Mesenchymal stem cell (in vitro differentiated cells and primary cell): ENCODE results near the gene GYS2.

Experiments
- DNase-seq: peaks from one replicate; pipeline ENCODE4 v3.0.0-alpha.2; 2013
- H2AFZ ChIP-seq: one replicate; pipeline ENCODE4 v1.6.1; 2013; ENCODE audit warnings: low read depth, mild to moderate bottlenecking, control low read depth, inconsistent platforms, low read length, moderate library complexity
- H2AK5ac ChIP-seq: 2 replicates; pipeline ENCODE4 v1.6.1; 2013; ENCODE audit warnings: low read length, moderate library complexity, mild to moderate bottlenecking, inconsistent platforms; ENCODE audit not compliant: severe bottlenecking
- H2BK120ac ChIP-seq: one replicate; pipeline ENCODE4 v1.6.1; 2013; ENCODE audit warnings: low read depth, mild to moderate bottlenecking, inconsistent platforms, low read length, moderate library complexity
- H2BK12ac ChIP-seq, 2 experiments: one replicate each; pipeline ENCODE4 v1.6.1; 2013; ENCODE audit warnings: inconsistent platforms in 2 of 2, low read length in 2 of 2, mild to moderate bottlenecking in 2 of 2, moderate library complexity in 2 of 2, control low read depth in 1 of 2
- H2BK15ac ChIP-seq: one replicate; pipeline ENCODE4 v1.6.1; 2013; ENCODE audit warnings: mild to moderate bottlenecking, low read depth, inconsistent platforms; ENCODE audit not compliant: poor library complexity, severe bottlenecking
- H2BK5ac ChIP-seq: 2 replicates; pipeline ENCODE4 v1.6.1; 2013; ENCODE audit warnings: low read depth, mild to moderate bottlenecking, low read length, control low read depth, inconsistent platforms; ENCODE audit not compliant: poor library complexity, severe bottlenecking
- H3K14ac ChIP-seq, 2 experiments: one replicate each; pipeline ENCODE4 v1.6.1; 2013; ENCODE audit warnings: inconsistent platforms in 2 of 2, low read length in 2 of 2, control low read depth in 1 of 2, mild to moderate bottlenecking in 1 of 2, moderate library complexity in 1 of 2
- H3K18ac ChIP-seq, 2 experiments: one replicate each; pipeline ENCODE4 v1.6.1; 2013; ENCODE audit warnings: inconsistent platforms in 2 of 2, low read length in 2 of 2, control low read depth in 1 of 2, low read depth in 1 of 2, mild to moderate bottlenecking in 1 of 2
- H3K23ac ChIP-seq, 2 experiments: one replicate each; pipeline ENCODE4 v1.6.1; 2013; ENCODE audit warnings: inconsistent platforms in 2 of 2, low read length in 2 of 2, mild to moderate bottlenecking in 2 of 2, moderate library complexity in 2 of 2, control low read depth in 1 of 2
- H3K27ac ChIP-seq: 2 replicates; pipeline ENCODE4 v1.5.1; 2013; ENCODE audit warnings: mild to moderate bottlenecking, moderate library complexity, low read length, control low read depth, inconsistent platforms; ENCODE audit not compliant: poor library complexity, severe bottlenecking
- H3K27me3 ChIP-seq, 2 experiments: 2 replicates each; pipeline versions ENCODE4 v1.6.1 to v1.7.0; 2013; ENCODE audit warnings: low read length in 2 of 2, mild to moderate bottlenecking in 2 of 2, moderate library complexity in 2 of 2, control low read depth in 1 of 2, inconsistent platforms in 1 of 2; ENCODE audit not compliant: control insufficient read depth in 1 of 2, insufficient read depth in 1 of 2
- H3K36me3 ChIP-seq, 2 experiments: 2 replicates each; pipeline versions ENCODE4 v1.6.1 to v1.7.0; 2013; ENCODE audit warnings: low read length in 2 of 2, control low read depth in 1 of 2, inconsistent platforms in 1 of 2, low read depth in 1 of 2, mild to moderate bottlenecking in 1 of 2; ENCODE audit not compliant: insufficient read depth in 2 of 2, control insufficient read depth in 1 of 2
- H3K4ac ChIP-seq, 2 experiments: one replicate each; pipeline ENCODE4 v1.6.1; 2013; ENCODE audit warnings: inconsistent platforms in 2 of 2, low read length in 2 of 2, mild to moderate bottlenecking in 2 of 2, moderate library complexity in 2 of 2, control low read depth in 1 of 2, low read depth in 1 of 2
- H3K4me1 ChIP-seq: 2 replicates; pipeline ENCODE4 v1.6.1; 2013; ENCODE audit warnings: low read depth, low read length, control low read depth; ENCODE audit not compliant: control insufficient read depth, insufficient read depth
- H3K4me2 ChIP-seq: 2 replicates; pipeline ENCODE4 v1.6.1; 2013; ENCODE audit warnings: low read length, mild to moderate bottlenecking, inconsistent platforms; ENCODE audit not compliant: poor library complexity, severe bottlenecking
- H3K4me3 ChIP-seq, 2 experiments: 2 replicates each; pipeline versions ENCODE4 v1.5.1 to v1.7.0; 2013; ENCODE audit warnings: low read length in 2 of 2, mild to moderate bottlenecking in 2 of 2, control low read depth in 1 of 2, low read depth in 1 of 2; ENCODE audit not compliant: insufficient read depth in 1 of 2
- H3K79me1 ChIP-seq: replicated peaks from 2 replicates; pipeline ENCODE4 v1.6.1; 2013; ENCODE audit warnings: mild to moderate bottlenecking, control low read depth, low read length, inconsistent platforms; ENCODE audit not compliant: poor library complexity, severe bottlenecking
- H3K9ac ChIP-seq: 2 replicates; pipeline ENCODE4 v1.7.0; 2013; ENCODE audit warnings: mild to moderate bottlenecking, low read length, moderate library complexity
- H3K9me3 ChIP-seq: 2 replicates; pipeline ENCODE4 v1.7.0; 2013; ENCODE audit warnings: mild to moderate bottlenecking, low read length; ENCODE audit not compliant: control insufficient read depth
- H4K8ac ChIP-seq: one replicate; pipeline ENCODE4 v1.6.1; 2013; ENCODE audit warnings: inconsistent platforms, mild to moderate bottlenecking, low read length, moderate library complexity
- H4K91ac ChIP-seq: one replicate; pipeline ENCODE4 v1.6.1; 2013; ENCODE audit warnings: mild to moderate bottlenecking, low read length, inconsistent platforms
- WGBS: methylation state at CpG from one replicate; pipeline ENCODE4 v1.1.7; 2013; ENCODE audit warnings: mixed read lengths; 5-methylcytosine and 5-hydroxymethylcytosine counted together

Gene GYS2

DNA sequence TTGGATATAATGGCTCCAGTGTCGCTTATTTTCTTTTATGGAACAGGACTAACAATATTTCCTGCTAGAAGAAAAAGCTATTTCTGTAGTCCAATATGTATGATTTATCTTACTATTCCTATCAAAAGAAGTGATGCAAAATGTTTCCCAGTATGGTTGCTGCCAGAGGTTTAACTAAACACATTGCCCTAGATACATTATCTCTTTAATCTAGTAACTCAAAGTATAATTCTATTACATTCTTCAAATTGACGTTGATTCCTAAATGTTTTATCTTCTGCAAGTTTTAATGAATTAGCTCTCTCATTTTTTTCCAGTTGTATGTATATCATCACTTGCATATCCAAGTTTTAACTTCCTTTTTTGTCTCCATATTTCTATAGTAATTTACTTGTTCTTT lies 28.2 kb downstream of the GYS2 start:
- no peak overlapping the region for H3K4ac ChIP-seq
- no peak overlapping the region for H4K8ac ChIP-seq

GRCh38 chr12:21573733-21574358 lies 30.8 kb downstream of the GYS2 start:
- Histone ChIP-seq H2AFZ (no peak overlapping the region), H3K27ac (no peak overlapping the region), H3K79me1 (no peaks in the 10 kb centered on the region), H2BK15ac (no peak overlapping the region), H4K91ac (no peak overlapping the region), H2BK120ac (no peak overlapping the region), H2AK5ac (no peak overlapping the region), H3K4me2 (no peak overlapping the region), H3K4ac (no peak overlapping the region), H3K18ac (no peak overlapping the region), H3K27me3 (no peaks in the 10 kb centered on the region), H4K8ac (no peak overlapping the region), H3K36me3 (no peaks in the 10 kb centered on the region), H2BK12ac (no peak overlapping the region), H3K4me3 (no peak overlapping the region), H3K9me3 (no peaks in the 10 kb centered on the region), H3K9ac (no peak overlapping the region), H3K14ac (no peak overlapping the region), H2BK5ac (no peak overlapping the region), H3K4me1 (no peaks in the 10 kb centered on the region), H3K23ac (no peak overlapping the region)
- DNase-seq, result no peak
- 91% methylated on average over 3 of the region's 4 CpGs for WGBS

More for the DNA sequence above, 28.2 kb downstream of the GYS2 start:
- no CpG with 5 or more reads among the region's 2 CpGs for WGBS
- Histone ChIP-seq H3K23ac (no peak overlapping the region), H3K27ac (no peak overlapping the region), H3K4me3 (no peak overlapping the region), H3K9me3 (no peaks in the 10 kb centered on the region), H3K4me2 (no peak overlapping the region), H3K9ac (no peak overlapping the region), H3K79me1 (no peaks in the 10 kb centered on the region), H2BK5ac (no peak overlapping the region), H3K27me3 (no peaks in the 10 kb centered on the region), H3K14ac (no peak overlapping the region), H3K18ac (no peak overlapping the region), H2BK12ac (no peak overlapping the region), H4K91ac (no peak overlapping the region), H2AFZ (no peak overlapping the region), H2BK15ac (no peak overlapping the region), H3K4me1 (no peaks in the 10 kb centered on the region), H2AK5ac (no peak overlapping the region), H2BK120ac (no peak overlapping the region), H3K36me3 (no peaks in the 10 kb centered on the region)
- no peak for DNase-seq

GRCh38 chr12:21571046-21571445 lies 33.6 kb downstream of the GYS2 start:
- H2BK120ac ChIP-seq, result no peak overlapping the region
- 90% methylated on average over 5 of the region's 5 CpGs for WGBS
- no peak overlapping the region for H2BK12ac ChIP-seq
- no peaks in the 10 kb centered on the region for H3K27me3 ChIP-seq
- H4K8ac ChIP-seq, result no peak overlapping the region
- H3K4ac ChIP-seq, result no peak overlapping the region
- H3K14ac ChIP-seq, result no peak overlapping the region
- no peak overlapping the region for H2BK15ac ChIP-seq
- no peaks in the 10 kb centered on the region for H3K9me3 ChIP-seq
- no peaks in the 10 kb centered on the region for H3K4me1 ChIP-seq
- DNase-seq, result no peak
- H3K36me3 ChIP-seq, result no peaks in the 10 kb centered on the region
- H3K79me1 ChIP-seq, result no peaks in the 10 kb centered on the region
- no peak overlapping the region for H2AFZ ChIP-seq
- H3K9ac ChIP-seq, result no peak overlapping the region
- H3K4me3 ChIP-seq, result no peak overlapping the region
- H3K27ac ChIP-seq, result no peak overlapping the region
- H4K91ac ChIP-seq, result no peak overlapping the region
- H3K23ac ChIP-seq, result no peak overlapping the region
- H3K4me2 ChIP-seq, result no peak overlapping the region
- no peak overlapping the region for H3K18ac ChIP-seq
- no peak overlapping the region for H2AK5ac ChIP-seq
- no peak overlapping the region for H2BK5ac ChIP-seq

- Histone ChIP-seq H4K91ac (no peak overlapping the region), H2BK120ac (no peak overlapping the region), H3K4ac (no peak overlapping the region), H3K79me1 (no peaks in the 10 kb centered on the region), H2AK5ac (no peak overlapping the region), H3K27ac (no peak overlapping the region), H3K4me3 (no peak overlapping the region), H3K4me2 (no peak overlapping the region), H2BK5ac (no peak overlapping the region), H3K18ac (no peak overlapping the region), H2BK12ac (no peak overlapping the region), H2AFZ (no peak overlapping the region), H3K14ac (no peak overlapping the region), H4K8ac (no peak overlapping the region), H3K9ac (no peak overlapping the region), H3K36me3 (no peaks in the 10 kb centered on the region), H2BK15ac (no peak overlapping the region), H3K4me1 (no peaks in the 10 kb centered on the region), H3K27me3 (no peaks in the 10 kb centered on the region), H3K23ac (no peak overlapping the region), H3K9me3 (no peaks in the 10 kb centered on the region)
- 92% methylated on average over 4 of the region's 4 CpGs for WGBS
- DNase-seq, result no peak
Observed at GRCh38 chr12:21568115-21568514, 36.5 kb downstream of the GYS2 start.
